Activated gamma-delta T cell (primary cell): ENCODE measurements around the gene WDPCP.
"Not testable (repeated sequence)": the region's sequence is repeated elsewhere in the genome, so short reads cannot be mapped to it uniquely, and the experiment has no call there.

ENCODE experiments used
- DNase-seq: peaks from one replicate; lab custom pipeline; 2025; lab: John Stamatoyannopoulos, UW

WDPCP gene

DNA sequence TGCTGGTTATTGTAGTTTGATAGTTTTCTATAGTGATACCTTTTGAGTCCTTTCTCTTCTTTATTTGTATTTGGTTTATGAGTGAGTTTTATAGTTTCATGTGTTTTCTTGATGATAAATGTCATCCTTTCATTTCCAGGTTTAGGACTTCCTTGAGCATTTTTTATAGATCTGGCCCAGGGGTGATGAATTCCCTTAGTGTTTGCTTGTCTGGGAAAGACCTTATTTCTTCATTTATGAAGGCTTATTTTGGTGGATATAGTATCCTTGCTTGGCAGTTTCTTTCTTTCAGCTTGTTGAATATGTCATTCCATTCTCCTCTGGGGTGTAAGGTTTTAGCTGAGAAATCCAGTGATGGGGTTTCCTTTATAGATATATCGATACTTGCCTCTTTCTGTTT, 483.8 kb downstream of the WDPCP start:
- no peak for DNase-seq

DNA sequence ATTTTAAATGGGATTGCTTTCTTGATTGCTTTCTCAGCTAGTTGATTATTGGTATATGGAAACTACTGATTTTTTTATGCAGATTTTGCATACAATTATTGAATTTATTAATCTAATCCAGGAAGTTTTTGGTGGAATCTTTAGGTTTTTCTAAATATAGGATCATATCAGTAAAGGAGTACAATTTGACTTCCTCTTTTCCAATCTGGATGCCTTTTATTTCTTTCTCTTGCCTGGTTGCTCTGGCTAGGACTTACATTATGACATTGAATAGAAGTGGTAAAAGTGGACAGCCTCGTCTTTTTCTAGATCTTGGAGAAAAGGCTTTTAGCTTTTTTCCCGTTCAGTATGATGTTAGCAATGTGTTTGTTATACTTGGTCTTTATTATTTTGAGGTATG, 486.3 kb downstream of the WDPCP start:
- DNase-seq: no peak

DNA sequence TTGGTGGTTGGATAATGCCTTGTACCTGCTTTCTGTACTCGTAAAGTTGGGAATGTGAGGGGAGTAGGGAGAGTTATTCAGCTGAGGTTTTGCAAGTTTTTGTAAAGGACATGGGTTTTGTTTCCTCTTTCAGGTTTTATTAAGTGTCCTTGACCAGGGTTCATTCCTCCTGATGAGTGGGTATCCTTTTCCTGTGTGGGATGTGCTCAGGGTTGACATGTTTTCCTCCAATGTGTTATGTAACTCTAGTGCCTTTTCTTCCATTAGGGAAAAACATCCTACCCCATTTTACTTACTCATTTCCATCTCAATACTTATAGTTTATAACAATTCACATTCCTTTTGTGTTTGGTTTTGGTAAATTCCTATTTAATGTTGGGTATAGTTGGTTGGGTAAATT, 489.2 kb downstream of the WDPCP start:
- no peak for DNase-seq

DNA sequence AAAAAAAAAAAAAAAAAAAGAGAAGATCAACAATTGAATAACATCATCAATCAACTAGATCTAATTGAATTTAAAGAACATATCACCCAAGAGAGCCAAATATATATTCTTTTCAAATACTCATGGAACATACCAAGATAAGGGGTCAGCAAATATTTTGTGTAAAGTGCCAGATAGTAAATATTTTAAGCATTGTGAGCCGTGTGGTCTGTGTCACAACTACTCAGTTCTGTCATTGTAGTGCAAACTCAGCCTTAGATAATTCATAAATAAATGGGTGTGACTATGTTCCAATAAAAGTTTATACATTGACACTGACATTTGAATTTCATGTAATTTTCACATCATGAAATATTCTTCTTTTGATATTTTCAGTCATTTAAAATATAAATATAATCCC, 491.8 kb downstream of the WDPCP start:
- DNase-seq: no peak

DNA sequence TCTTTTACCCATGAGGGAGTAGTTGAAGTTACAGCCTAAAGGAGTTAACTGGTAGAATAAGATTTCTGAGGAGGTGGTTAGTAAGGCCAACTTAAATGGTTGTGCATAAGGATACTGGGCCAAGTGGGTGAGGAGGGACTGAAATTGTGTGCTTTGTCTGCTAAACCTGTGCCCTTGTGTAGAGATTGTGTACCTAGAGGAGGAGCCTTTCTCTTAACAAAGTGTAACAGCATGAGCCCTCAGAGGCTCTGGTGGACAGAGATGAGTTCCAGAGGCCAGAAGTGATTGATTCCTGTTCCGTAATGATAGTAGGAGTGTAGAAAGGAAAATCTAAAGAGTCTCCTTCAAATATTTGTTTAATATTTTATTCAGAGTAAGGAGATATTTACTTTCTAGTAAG, 494.8 kb downstream of the WDPCP start:
- DNase-seq: no peak

DNA sequence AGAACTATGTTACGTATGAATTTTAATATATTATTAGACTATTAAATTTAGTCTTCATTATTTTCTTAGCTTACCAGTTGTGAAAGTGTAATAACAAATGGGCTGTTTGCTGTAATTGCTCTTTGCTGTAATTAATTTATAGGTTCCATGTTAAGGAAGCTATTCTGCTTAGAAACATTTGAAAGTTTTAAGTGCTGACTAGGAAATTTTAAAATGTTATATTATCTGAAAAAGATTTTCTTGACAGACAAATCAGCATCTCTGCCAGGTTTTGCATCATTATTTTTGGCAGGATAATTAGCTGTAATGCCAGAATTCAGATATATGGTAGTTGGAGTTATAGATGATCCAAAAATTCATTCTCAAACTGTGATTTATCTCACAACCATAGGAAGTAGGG, 495.4 kb downstream of the WDPCP start:
- no peak for DNase-seq

DNA sequence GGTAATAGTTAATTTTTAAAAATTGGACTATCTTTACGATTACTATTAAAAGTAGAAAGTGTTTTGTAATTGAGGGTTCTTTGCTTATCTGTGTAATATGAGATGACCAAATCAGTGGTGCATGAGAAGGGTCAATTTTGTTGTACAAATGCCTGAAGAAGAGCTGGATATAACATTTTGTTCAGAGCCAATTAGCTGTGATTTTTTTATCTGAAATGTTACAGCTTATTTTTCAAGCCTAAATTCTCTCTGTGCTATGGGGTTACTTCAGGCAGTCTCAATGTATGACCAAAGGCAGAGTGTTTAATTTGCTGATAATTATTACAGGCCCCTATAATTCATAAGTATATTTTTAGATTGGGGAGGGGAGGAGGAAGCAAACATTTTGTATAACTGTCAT, 495.9 kb downstream of the WDPCP start:
- DNase-seq: no peak

DNA sequence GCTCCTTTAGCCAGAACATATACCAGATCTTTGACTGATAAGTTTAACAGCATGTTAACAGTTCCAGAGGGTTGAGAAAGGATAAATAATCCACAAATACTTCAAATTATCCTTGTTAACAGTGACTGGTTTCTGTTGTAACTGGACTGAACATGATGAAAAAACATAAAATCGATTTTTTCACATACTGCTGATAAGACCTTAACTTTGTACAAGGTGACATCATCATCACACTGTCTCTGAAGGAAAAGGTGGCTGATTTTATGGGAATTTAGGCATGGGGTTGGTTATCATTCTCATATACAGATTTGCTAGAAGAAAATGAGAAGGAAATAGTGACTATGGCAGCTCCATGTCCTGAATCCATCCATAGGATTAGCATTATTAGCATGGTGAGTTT, 501.6 kb downstream of the WDPCP start:
- no peak for DNase-seq

GRCh38 chr2:63081404-63081803, 506.9 kb downstream of the WDPCP start:
- no peak for DNase-seq

DNA sequence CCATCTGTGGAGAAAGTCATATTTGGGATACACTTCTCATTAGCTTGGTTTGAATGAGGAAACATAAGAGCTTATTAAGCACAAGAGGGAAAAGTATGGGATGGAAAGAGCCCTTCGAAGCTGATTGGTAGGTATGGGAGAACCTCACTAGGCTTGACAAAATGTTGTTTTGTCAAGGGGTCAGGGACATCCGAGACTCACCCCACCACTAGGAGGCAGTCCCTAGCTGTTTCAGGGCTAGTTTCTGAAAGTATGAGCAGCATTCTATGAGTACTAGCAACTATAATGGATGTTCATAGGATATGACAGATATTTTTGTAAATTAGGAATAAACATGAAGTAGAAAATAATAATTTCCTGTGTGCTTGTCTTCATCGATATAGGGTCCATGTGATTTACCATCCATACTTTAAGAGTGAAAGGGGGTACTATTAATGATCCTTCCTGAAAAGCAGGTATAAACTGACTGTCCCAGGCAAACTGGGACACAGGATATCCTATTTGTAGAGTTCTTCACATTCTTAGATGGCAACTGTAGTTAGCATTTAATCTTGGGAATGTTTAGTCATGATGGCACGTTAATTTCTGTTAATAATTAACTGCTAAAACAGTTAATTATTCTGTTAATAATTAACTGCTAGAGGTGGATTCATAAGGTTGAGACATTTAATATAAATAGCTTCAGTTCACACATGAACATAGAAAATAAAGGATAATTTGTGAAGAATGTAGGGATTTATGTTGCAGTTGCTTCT, 509.2 kb downstream of the WDPCP start:
- no peak for DNase-seq

DNA sequence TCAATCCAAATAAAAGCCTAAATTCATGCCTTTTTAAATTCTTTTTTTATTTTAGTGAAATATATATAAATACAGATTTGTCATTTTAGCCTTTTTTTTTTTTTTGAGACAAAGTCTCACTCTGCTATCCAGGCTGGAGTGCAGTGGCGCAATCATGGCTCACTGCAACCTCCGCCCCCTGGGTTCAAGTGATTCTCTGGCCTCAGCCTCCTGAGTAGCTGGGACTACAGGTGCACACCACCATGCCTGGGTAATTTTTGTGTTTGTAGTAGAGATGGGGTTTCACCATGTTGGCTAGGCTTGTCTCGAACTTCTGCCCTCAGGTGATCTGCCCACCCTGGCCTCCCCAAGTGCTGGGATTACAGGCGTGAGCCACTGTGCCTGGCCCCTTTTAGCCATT, 513.9 kb downstream of the WDPCP start:
- not testable (repeated sequence) for DNase-seq

- no peak for DNase-seq
Measured at GRCh38 chr2:63073994-63074393, 514.3 kb downstream of the WDPCP start.

DNA sequence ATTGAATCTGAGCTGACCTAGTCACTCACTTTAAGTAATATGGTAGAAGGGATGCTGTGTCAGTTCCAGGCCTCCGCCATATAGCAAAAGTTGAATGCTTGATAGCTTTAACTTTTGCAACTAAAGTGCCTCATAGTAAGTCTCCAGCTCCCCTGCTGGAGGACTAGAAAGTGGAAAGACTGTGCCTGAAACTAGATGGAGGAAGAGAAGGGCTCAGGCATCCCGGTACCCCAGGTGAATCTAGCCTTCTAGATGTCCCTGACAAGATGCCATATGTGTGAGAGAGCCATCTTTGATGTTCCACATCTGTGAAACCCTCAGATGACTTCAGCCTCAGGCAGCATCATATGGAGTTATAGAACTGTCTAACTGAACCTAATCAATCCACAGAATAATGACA, 516.6 kb downstream of the WDPCP start:
- no peak for DNase-seq
